IMR-90 (cell line): Measurements from ENCODE around the gene CYB5D1. TPM values are rescaled to one million over a fixed set of nuclear protein-coding genes. Genes with fewer than 3 reads are reported as not detected.

Experiments used
- ATAC-seq: fragments of 200-7000 bp; cut with Tn5 transposase; 2 replicates; pipeline ENCODE4 v1.9.1; 2020; ENCODE audit warnings: low read depth, mild to moderate bottlenecking, moderate library complexity
- BruUV-seq: library from RNA; stranded (reverse); fragments of 400-500 nt; replicated peaks from 2 replicates; lab custom pipeline; 2021; lab: Mats Ljungman, UMichigan
- CTCF ChIA-PET: fragments of 300-600 bp; formaldehyde crosslinking; extraction: SDS; loops from one replicate; lab custom pipeline; 2021; ENCODE audit warnings: antibody characterized with exemption; lab: Yijun Ruan, JAX
- POLR2A ChIA-PET: fragments of 300-600 bp; sonication (Branson Sonifier 250); formaldehyde crosslinking; loops from one replicate; lab custom pipeline; 2022; ENCODE audit warnings: antibody characterized with exemption; ENCODE audit not compliant: unreplicated experiment; lab: Charles Lee
- DNase-seq: peaks from one replicate; pipeline ENCODE4 v3.0.0; 2013
- H2AFZ ChIP-seq: replicated peaks from 2 replicates; pipeline ENCODE3; 2013; ENCODE audit warnings: low read length, mild to moderate bottlenecking; ENCODE audit not compliant: poor library complexity
- H2AK5ac ChIP-seq: 2 replicates; pipeline ENCODE4 v1.6.1; 2013; ENCODE audit warnings: low read depth, low read length, inconsistent platforms
- H2AK9ac ChIP-seq: replicated peaks from 2 replicates; pipeline ENCODE3; 2013; ENCODE audit warnings: mild to moderate bottlenecking, low read depth, low read length, moderate library complexity; ENCODE audit not compliant: poor library complexity
- H2BK120ac ChIP-seq: 2 replicates; pipeline ENCODE4 v1.6.1; 2013; ENCODE audit warnings: low read depth, low read length, inconsistent platforms
- H2BK15ac ChIP-seq: 3 replicates; pipeline ENCODE4 v1.6.1; 2013; ENCODE audit warnings: low read depth, low read length, inconsistent platforms
- H2BK20ac ChIP-seq: 2 replicates; pipeline ENCODE4 v1.6.1; 2013; ENCODE audit warnings: low read depth, mild to moderate bottlenecking, inconsistent platforms, low read length, moderate library complexity
- H2BK5ac ChIP-seq: 2 replicates; pipeline ENCODE4 v1.6.1; 2013; ENCODE audit warnings: mild to moderate bottlenecking, low read depth, low read length, inconsistent platforms; ENCODE audit not compliant: poor library complexity, severe bottlenecking
- H3K14ac ChIP-seq: replicated peaks from 2 replicates; pipeline ENCODE4 v1.6.1; 2013; ENCODE audit warnings: low read depth, low read length, inconsistent platforms
- H3K18ac ChIP-seq: 2 replicates; pipeline ENCODE4 v1.6.1; 2013; ENCODE audit warnings: low read depth, low read length, control low read depth
- H3K23ac ChIP-seq: 2 replicates; pipeline ENCODE4 v1.6.1; 2013; ENCODE audit warnings: low read depth, low read length, inconsistent platforms
- H3K27ac ChIP-seq: 2 replicates; pipeline ENCODE4 v1.5.1; 2013; ENCODE audit warnings: mild to moderate bottlenecking, control low read depth, low read length; ENCODE audit not compliant: insufficient read depth
- H3K27me3 ChIP-seq: 2 replicates; pipeline ENCODE4 v1.6.1; 2013; ENCODE audit warnings: low read length; ENCODE audit not compliant: control insufficient read depth, insufficient read depth
- H3K36me3 ChIP-seq: 2 replicates; pipeline ENCODE4 v1.6.1; 2013; ENCODE audit warnings: low read length, mixed read lengths; ENCODE audit not compliant: control insufficient read depth, insufficient read depth
- H3K4ac ChIP-seq: 2 replicates; pipeline ENCODE4 v1.6.1; 2013; ENCODE audit warnings: low read depth, low read length, inconsistent platforms
- H3K4me1 ChIP-seq: 2 replicates; pipeline ENCODE4 v1.6.1; 2013; ENCODE audit warnings: low read length, mixed read lengths; ENCODE audit not compliant: control insufficient read depth, insufficient read depth
- H3K4me2 ChIP-seq: 2 replicates; pipeline ENCODE4 v1.6.1; 2013; ENCODE audit warnings: low read depth, mild to moderate bottlenecking, control low read depth, low read length, moderate library complexity
- H3K4me3 ChIP-seq: 2 replicates; pipeline ENCODE4 v1.5.1; 2013; ENCODE audit warnings: low read depth, mild to moderate bottlenecking, control low read depth, low read length, moderate library complexity; ENCODE audit not compliant: insufficient read depth
- H3K56ac ChIP-seq: 2 replicates; pipeline ENCODE4 v1.6.1; 2013; ENCODE audit warnings: low read length, inconsistent platforms; ENCODE audit not compliant: insufficient read depth; ENCODE audit errors: extremely low read depth
- H3K79me1 ChIP-seq, 2 experiments: 2 replicates each; pipeline ENCODE4 v1.6.1; 2013; ENCODE audit warnings: low read length in 2 of 2, inconsistent platforms in 1 of 2, low read depth in 1 of 2
- H3K9ac ChIP-seq: 2 replicates; pipeline ENCODE4 v1.6.1; 2013; ENCODE audit warnings: low read depth, low read length, control low read depth
- H3K9me1 ChIP-seq: 2 replicates; pipeline ENCODE4 v1.6.1; 2013; ENCODE audit warnings: low read length, inconsistent platforms; ENCODE audit not compliant: insufficient read depth
- H3K9me3 ChIP-seq: 2 replicates; pipeline ENCODE4 v1.6.1; 2013; ENCODE audit warnings: low read length; ENCODE audit not compliant: control insufficient read depth, insufficient read depth
- H4K20me1 ChIP-seq: 2 replicates; pipeline ENCODE4 v1.6.1; 2013; ENCODE audit warnings: low read length, inconsistent platforms; ENCODE audit not compliant: insufficient read depth
- H4K5ac ChIP-seq: 2 replicates; pipeline ENCODE4 v1.6.1; 2013; ENCODE audit warnings: mild to moderate bottlenecking, low read depth, low read length, control low read depth
- H4K8ac ChIP-seq, 2 experiments: 2 replicates each; pipeline ENCODE4 v1.6.1; 2013; ENCODE audit warnings: low read depth in 2 of 2, low read length in 2 of 2, control low read depth in 1 of 2, inconsistent platforms in 1 of 2
- H4K91ac ChIP-seq: 2 replicates; pipeline ENCODE4 v1.6.1; 2013; ENCODE audit warnings: low read depth, low read length, inconsistent platforms; ENCODE audit not compliant: insufficient read depth
- RFX5 ChIP-seq: IDR thresholded peaks from 2 replicates; pipeline ENCODE4 v1.8.0; 2012; ENCODE audit warnings: low read depth, mild to moderate bottlenecking, low read length, moderate library complexity
- WGBS, 2 experiments: methylation state at CpG; one replicate each; pipeline versions ENCODE4 v1.1.5 to v1.1.7; 2013; ENCODE audit warnings: missing lambda C conversion rate in 2 of 2; ENCODE audit not compliant: insufficient read length in 1 of 2; ENCODE audit errors: extremely low coverage in 2 of 2; 5-methylcytosine and 5-hydroxymethylcytosine counted together
- dilution Hi-C: fragments of 300-500 bp; cut with HindIII; formaldehyde crosslinking; loops from one replicate; pipeline ENCODE4 v1.14.3; 2018; ENCODE audit warnings: low sequenced_read_pairs; ENCODE audit not compliant: unreplicated experiment
- in situ Hi-C: fragments of 300-500 bp; cut with MboI; formaldehyde crosslinking; loops from 3 replicates; pipeline ENCODE4 v1.14.3; 2019; ENCODE audit warnings: low sequenced_read_pairs, inconsistent platforms, mixed read lengths
- intact Hi-C: fragments of 100-400 bp; cut with micrococcal nuclease; formaldehyde crosslinking; loops from 2 replicates; pipeline ENCODE4 v1.10.0; 2022
- polyA plus RNA-seq, 3 experiments: library from polyadenylated mRNA; depleted of rRNA; stranded (reverse); fragments of >200 nt; gene quantifications; 2 replicates each; pipeline ENCODE4 v1.2.3, GENCODE V29; 2012; ENCODE audit warnings: low replicate concordance in 1 of 3
- total RNA-seq: library from RNA; depleted of rRNA; stranded (reverse); fragments of >200 nt; gene quantifications from 2 replicates; pipeline ENCODE4 v1.2.3, GENCODE V29; 2012

The CYB5D1 gene
- total and polyA plus RNA-seq, 2 of the 4 experiments (the other 2 are of a cell fraction): 8.8 to 10.8 TPM

DNA sequence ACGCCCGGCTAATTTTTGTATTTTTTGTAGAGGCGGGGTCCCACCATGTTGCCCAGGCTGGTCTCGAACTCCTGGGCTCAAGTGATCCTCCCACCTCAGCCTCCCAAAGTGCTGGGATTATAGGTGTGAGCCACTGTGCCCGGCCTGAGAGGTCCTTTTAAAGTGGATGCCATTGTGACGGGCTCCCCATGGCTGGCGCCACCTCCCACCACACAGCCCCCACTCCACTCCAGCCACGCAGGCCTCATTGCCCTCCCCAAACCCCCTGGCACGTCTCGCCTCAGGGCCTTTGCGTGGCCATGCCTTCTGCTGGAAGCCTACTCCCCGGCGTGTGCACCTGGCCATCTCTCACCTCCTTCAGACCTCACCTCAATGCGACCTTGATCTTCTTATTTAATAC is 35.7 kb upstream of the CYB5D1 start:
- dilution Hi-C loops (no loop called here), intact Hi-C loops (loop anchor here (1.0 to 5.0 kb wide), 4 partner anchors 29 to 170 kb away; no protein-coding TSS in a partner anchor), in situ Hi-C loops (loop anchor here (5.0 kb wide), 1 partner anchor 80 kb away; no protein-coding TSS in a partner anchor)
- no peaks in the 10 kb centered on the region; the same call in none of the 2 replicates for H4K20me1 ChIP-seq
- H3K9ac ChIP-seq: no peak overlapping the region
- no peak for TF ChIP-seq RFX5
- H3K27ac ChIP-seq: no peak overlapping the region
- H3K23ac ChIP-seq: no peak overlapping the region
- no peak overlapping the region for H4K8ac ChIP-seq
- 61% methylated on average over 8 of the region's 14 CpGs; no CpG with 5 or more reads in 1 of the 2 experiments for whole genome bisulfite sequencing, 2 experiments
- H2BK5ac ChIP-seq: no peak overlapping the region
- CTCF ChIA-PET: no interaction called here
- no peak overlapping the region for H3K4me2 ChIP-seq
- H2AK5ac ChIP-seq: no peak overlapping the region
- no peaks in the 10 kb centered on the region for H3K9me3 ChIP-seq
- H2AFZ ChIP-seq: no peak overlapping the region
- H4K91ac ChIP-seq: no peak overlapping the region
- no peak overlapping the region for H3K4me3 ChIP-seq
- H4K5ac ChIP-seq: no peak overlapping the region
- no peaks in the 10 kb centered on the region for H3K36me3 ChIP-seq
- no peaks in the 10 kb centered on the region; the same call in 1 of the 2 replicates for H3K4me1 ChIP-seq
- ATAC-seq: no peak
- no TSS peak for BruUV-seq
- no peak overlapping the region for H2BK120ac ChIP-seq
- no peaks in the 10 kb centered on the region for H3K79me1 ChIP-seq
- no peak for DNase-seq
- H3K27me3 ChIP-seq: peaks cover 37% of the 10 kb centered on the region
- no peak overlapping the region for H3K4ac ChIP-seq
- no peak overlapping the region for H2AK9ac ChIP-seq
- no peak overlapping the region for H3K14ac ChIP-seq
- no peak overlapping the region for H2BK15ac ChIP-seq
- no peak overlapping the region for H3K56ac ChIP-seq
- no peak overlapping the region for H3K18ac ChIP-seq
- H3K9me1 ChIP-seq: no peaks in the 10 kb centered on the region
- no peak overlapping the region for H2BK20ac ChIP-seq
- POLR2A ChIA-PET: no interaction called here
